Epidermal melanocyte (primary cell): ENCODE data around the gene TMEM117.
A peak's percentile ranks its signal among the peaks of the same experiment; 100 is the strongest.

Source experiments
- DNase-seq: peaks from one replicate; pipeline ENCODE4 v3.0.0; 2011; ENCODE audit warnings: low spot score; ENCODE audit not compliant: insufficient read length

The TMEM117 gene

GRCh38 chr12:43957732-43958372 lies 122.0 kb downstream of the TMEM117 start:
- peak; percentile 31 for DNase-seq

DNA sequence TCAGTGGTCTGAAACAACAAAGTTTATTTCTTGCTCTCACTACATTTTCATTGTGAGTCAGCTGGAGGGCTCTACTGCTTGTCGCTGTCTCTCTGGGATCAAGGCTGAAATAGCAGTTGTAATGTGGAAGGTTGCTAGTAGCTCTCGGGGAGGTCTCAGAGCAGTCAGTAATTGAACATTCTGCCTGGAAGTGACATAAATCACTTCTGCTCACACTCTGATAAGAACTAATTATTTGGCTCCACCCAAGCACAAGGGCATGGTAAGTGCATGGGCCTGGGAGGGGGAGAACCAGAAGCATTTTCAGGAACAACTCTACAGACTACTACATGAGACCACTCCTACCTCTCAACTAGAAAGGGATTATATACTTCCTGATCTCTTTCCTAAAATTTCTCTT lies 128.2 kb downstream of the TMEM117 start:
- DNase-seq = no peak

DNA sequence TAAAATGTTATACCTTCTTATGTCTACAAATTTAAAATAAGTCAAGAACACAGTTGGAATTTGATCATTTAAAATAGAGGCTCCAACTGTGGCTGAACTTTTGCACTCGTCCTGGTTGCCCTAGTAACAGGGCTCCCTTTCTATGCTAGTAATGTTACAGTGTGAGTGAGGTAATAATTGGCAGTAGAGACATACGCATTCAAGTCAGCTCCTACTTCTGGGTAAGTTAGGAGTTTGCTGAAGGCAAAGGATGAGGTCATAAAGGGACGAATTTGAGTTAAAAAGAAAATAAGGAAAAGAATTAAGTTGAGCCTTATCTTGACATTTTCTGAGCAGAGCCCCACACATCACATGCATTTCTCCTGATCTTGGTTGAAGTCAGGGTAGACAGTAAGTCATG lies 129.1 kb downstream of the TMEM117 start:
- no peak for DNase-seq

DNA sequence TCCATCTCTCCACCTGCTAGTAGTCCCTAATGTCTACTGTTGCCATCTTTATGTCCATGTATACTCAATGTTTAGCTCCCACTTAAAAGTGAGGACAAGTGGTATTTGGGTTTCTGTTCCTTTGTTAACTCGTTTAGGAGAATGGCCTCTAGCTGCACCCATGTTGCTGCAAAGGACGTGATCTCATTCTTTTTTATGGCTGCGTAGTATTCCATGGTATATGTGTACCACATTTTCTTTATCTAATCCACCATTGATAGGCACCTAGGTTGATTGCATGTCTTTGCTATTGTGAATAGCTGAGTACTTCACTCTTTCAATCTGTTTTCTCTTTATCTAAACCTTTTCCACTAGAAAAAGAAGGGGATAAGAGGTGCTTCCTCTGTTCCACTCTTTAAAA lies 130.0 kb downstream of the TMEM117 start:
- DNase-seq = no peak

- DNase-seq = no peak
These were observed 132.9 kb downstream of the TMEM117 start for GRCh38 chr12:43968736-43969135.

DNA sequence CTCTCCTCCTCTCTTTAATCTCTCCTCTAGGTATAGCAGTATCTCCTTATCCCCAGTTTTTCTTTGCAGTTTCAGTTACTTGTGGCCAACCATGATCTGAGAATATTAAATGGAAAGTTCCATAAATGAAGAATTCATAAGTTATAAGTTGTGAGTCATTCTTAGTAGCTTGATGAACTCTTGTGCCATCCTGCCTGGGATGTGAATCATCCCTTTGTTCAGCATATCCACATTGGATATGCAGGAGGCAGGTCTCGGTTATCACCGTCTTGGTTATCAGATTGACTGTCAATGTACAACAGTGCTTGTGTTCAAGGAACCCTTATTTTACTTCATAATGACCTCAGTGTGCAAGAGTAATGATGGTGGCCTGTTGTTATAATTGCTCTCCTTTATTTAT lies 134.0 kb downstream of the TMEM117 start:
- no peak for DNase-seq

DNA sequence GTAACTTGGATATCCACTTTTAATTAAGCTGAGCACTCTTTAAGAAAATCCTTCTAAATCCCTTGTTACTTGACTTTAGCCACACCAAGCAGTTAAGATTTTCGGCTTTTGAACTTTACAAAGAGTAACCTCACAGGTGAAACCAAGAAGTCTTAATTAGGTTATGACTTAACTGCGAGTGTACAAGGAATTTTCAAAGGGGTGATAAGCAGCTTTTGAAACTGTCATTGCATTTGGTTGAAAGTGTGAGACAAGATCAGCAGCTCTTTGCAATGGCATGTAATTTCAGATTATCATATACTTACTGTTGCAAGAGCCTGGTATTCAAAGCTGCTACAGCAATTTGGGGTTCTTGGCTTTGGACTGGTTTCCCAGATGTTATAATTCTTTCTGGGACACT lies 137.5 kb downstream of the TMEM117 start:
- DNase-seq = no peak

GRCh38 chr12:43973993-43974392 lies 138.1 kb downstream of the TMEM117 start:
- DNase-seq = no peak

GRCh38 chr12:43976027-43976426 lies 140.1 kb downstream of the TMEM117 start:
- no peak for DNase-seq

GRCh38 chr12:43978556-43978955 lies 142.7 kb downstream of the TMEM117 start:
- DNase-seq = no peak

DNA sequence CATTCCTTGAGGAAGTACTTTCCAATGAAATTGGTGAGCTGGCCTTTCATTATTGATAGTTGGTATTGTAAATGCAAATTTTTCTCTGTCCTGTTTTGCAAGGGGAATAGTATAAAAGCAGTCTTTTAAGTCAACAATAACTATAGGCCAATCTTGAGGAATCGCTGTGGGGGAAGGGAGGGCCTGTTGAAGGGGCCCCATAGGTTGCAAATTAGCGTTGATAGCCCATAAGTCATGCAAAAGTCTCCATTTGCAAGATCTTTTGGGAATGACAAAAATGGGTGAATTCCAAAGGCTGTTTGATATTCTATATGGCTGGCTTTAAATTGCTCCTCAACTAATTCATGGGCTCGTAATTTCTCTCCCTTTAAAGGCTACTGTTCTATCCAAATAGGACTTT lies 143.6 kb downstream of the TMEM117 start:
- DNase-seq = no peak

DNA sequence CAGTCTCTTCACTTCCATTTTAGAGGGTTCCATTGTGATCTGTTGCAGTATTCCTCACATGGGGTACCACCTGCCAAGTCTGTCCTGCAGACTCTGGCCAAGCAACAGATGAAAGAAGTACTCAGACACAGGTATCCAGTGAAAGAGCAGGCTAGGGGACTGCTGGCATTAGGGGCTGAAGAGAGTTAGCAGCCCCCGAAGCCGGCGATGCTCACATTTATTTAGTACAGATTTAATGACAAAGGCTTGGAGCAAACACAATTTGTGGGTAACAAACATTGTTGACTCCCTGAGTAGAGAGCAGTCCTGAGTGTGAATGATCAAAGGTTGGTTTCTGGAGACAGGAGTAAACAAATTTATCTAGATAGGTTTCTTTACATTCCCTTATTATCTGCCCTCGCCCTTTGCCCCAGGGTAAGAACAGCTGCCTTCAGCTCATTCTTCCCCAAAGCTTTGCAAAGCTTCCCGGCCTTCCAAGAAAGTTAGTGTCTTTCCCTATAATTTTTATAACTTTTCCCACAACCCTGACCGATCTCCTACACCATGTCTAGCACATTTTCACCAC lies 144.8 kb downstream of the TMEM117 start:
- DNase-seq = no peak

DNA sequence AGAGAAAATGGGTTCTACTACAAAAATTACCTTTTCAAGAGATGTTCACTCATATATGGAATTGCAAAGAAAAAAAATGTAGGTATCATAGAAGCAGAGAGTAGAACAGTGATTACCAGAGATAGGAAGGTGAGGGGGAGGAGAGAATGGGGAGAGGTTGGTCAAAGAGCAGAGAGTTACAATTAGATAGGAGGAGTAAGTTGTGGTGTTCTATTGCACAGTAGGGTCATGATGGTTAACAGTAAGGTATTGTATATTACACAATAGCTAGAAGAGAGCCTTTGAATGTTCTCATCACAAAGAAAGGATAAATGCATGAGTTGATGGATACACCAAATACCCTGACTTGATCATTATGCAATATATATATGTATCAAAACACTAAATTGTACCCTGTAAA lies 145.8 kb downstream of the TMEM117 start:
- DNase-seq = no peak

- DNase-seq = peak; percentile 22
These were observed 146.7 kb downstream of the TMEM117 start for GRCh38 chr12:43982544-43982943.

DNA sequence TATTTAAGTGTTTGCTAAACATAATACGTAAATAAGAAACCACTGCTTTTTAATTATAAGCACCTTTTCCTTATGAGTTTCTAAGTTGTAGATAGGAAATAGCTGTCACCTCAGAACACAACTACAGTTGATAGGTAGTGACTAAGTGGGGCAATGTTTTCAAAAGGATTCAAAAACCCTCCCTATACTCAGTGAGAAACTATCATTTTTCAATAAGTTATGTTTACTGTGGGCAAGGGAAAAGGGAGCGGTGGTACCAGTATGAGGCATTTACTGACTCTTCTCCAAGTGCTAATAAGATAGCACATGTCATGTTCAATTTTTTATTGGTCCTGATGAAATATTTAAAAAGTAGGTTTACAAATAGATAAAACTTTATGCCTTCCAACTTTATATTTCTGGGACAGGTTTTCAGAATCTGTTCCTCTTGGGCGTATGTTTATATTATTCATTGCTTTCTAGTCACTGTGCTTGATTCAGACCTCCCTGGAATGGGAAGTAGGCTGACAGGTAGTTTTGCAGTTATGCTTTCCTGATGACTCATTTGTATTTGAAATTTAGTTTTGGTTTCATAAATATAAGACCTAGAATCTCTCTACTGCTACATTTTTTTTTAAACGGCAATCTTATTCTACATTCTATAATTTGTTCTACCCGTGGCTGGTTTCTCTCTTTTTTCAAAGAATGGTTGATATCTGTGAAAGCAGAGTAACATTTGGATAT lies 153.1 kb downstream of the TMEM117 start:
- DNase-seq = no peak

DNA sequence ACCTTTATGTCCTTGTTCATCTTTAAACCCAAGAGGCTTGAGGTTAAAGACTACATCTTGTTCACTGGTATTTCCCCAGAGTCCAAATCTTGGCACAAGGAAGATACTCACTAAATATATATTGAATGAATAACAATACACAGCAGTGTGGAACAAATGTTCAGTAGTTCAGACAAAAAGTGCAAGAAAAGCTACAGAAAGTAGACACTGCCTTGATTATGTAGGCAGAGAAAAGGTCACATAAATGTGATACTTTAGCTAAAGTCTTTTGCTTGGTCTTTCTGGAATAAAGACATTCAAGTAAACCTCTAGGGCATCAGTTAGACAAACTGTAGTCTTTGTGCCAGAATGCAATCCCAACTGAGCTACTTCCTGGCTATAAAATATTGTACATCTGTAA lies 157.0 kb downstream of the TMEM117 start:
- no peak for DNase-seq

DNA sequence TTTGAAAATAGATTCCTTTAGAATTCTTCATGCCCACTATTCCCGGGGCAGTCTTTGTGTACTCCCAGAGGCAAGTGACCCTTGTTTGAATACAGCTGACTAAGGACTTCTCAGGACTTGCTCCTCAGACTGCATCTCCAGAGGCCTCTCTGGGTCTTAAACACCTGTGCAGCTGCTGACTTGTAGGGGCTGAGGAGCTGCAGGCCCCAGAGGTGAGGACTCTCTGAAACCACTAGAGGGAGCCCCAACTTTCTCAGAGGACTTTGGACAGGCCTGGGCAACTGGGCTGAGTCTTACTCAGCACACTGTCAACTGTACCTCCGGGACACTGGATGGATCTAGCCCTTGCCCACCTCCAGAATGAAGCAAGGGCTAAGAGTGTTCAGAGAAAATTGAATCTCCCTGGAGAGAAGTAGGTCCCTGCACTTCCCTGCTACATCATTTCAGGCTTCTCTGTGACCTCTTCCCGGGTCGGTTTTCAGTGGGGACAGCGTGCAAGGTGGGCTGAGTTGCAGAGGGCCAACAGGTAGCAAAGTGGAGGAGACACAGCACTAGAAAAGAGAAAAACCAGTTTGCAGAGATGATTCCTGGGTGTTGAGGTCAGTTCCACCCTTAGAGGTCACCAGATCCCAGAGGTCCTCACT lies 164.6 kb downstream of the TMEM117 start:
- no peak for DNase-seq

DNA sequence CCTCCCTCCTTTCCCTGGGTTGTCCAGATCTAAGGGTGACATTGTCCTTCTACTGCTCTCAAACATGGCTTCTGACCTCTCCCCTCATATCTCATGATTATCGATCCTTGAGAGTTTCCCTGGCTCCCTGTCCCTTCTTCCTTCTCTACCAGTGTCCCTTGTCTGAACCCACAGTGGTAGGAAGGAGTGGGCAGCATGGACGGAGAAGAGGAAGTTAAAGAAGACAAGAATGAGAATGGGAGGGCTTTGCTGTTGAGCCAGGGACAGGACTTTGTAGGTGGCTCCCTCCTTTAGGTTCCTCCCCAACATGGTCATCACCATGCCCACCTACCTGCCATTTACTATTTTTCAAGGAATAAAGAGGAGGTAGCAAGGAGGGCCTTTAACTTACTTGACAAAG lies 166.7 kb downstream of the TMEM117 start:
- no peak for DNase-seq

- DNase-seq = no peak
These were observed 167.8 kb downstream of the TMEM117 start for GRCh38 chr12:44003721-44004120.

DNA sequence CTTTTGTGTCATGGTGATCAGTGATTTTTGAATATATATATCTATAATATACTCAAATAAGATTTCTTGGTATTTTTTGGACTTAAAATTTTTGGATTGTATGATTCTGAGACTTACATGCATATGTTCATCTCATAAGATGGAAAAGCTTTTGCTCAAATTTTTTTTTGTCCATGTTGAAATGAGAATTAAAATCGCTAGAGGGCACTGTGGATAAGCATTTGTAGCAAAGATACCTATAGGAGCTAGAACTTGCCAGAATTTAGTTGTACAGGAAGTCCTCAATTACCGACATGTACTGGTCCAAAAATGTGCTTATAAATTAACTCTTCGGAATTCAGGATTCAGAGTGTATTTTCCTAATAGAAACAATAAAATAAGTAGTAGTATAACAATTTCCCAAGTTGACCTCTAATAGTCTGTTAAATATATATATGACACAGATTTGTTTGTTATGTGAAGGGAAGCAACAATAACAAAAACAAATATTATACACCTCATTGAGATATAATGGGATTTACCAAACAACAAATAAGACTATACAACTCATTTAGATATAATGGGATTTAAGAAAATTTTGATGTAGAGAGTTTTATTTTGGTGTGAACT lies 179.6 kb downstream of the TMEM117 start:
- DNase-seq = no peak

- DNase-seq = no peak
These were observed 181.3 kb downstream of the TMEM117 start for GRCh38 chr12:44017216-44017615.

DNA sequence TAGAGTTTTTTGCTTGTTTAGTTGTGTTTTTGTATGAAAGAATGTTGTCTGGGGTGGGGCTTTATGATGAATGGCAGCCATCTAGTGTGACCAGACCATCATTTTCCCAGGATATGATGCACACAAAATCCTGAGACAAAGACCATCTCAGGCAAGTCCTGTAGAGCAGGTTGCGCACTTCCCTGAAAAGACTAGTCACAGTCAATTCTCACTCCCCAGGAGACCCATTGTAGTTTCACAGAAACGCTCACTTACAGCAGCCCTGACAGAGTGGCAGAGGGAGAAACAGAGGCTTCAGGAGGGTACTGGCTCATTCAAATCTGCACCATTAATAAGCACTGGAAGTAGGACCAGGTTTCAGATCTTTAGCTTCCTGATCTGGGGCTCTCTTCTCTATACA lies 183.2 kb downstream of the TMEM117 start:
- DNase-seq = no peak
